ENCODE data around the gene MYDGF.

Gene MYDGF

GRCh38 chr19:4641132-4641531, 29.0 kb downstream of the MYDGF start:
- no peak for DNase-seq (ENCODE audit: low read depth)

GRCh38 chr19:4640247-4641000, 29.7 kb downstream of the MYDGF start:
- DNase-seq (ENCODE audit: low read depth) = no peak

GRCh38 chr19:4639531-4640246, 30.5 kb downstream of the MYDGF start:
- no peak for DNase-seq (ENCODE audit: low read depth)

GRCh38 chr19:4638828-4639530, 31.2 kb downstream of the MYDGF start, which contains the start of gene TNFAIP8L1:
Gene TNFAIP8L1, plus strand, starts transcription at chr19:4639516. Its CDS starts 12,354 bp downstream, at chr19:4651870.
- peak; percentile 85 for DNase-seq (ENCODE audit: low read depth)

- no peak for DNase-seq (ENCODE audit: low read depth)
Observed at GRCh38 chr19:4638317-4638716, 31.8 kb downstream of the MYDGF start.

- no peak for DNase-seq (ENCODE audit: low read depth)
Observed at GRCh38 chr19:4636761-4637160, 33.4 kb downstream of the MYDGF start.

GRCh38 chr19:4636151-4636717, 33.9 kb downstream of the MYDGF start:
- no peak for DNase-seq (ENCODE audit: low read depth)

- DNase-seq (ENCODE audit: low read depth) = no peak
Observed at GRCh38 chr19:4635754-4636116, 34.4 kb downstream of the MYDGF start.

- DNase-seq (ENCODE audit: low read depth) = peak; percentile 41
Observed at GRCh38 chr19:4633140-4633967, 36.8 kb downstream of the MYDGF start.

- no peak for DNase-seq (ENCODE audit: low read depth)
Observed at GRCh38 chr19:4624733-4625362, 45.3 kb downstream of the MYDGF start.

GRCh38 chr19:4624301-4624700, 45.8 kb downstream of the MYDGF start:
- no peak for DNase-seq (ENCODE audit: low read depth)

GRCh38 chr19:4622695-4623421, 47.3 kb downstream of the MYDGF start:
- no peak for DNase-seq (ENCODE audit: low read depth)

- no peak for DNase-seq (ENCODE audit: low read depth)
Observed at GRCh38 chr19:4620675-4621074, 49.5 kb downstream of the MYDGF start.

- DNase-seq (ENCODE audit: low read depth) = no peak
Observed at GRCh38 chr19:4619668-4620294, 50.4 kb downstream of the MYDGF start.

- DNase-seq (ENCODE audit: low read depth) = no peak
Observed at GRCh38 chr19:4618019-4618418, 52.1 kb downstream of the MYDGF start.

GRCh38 chr19:4613254-4613751, 56.8 kb downstream of the MYDGF start:
- no peak for DNase-seq (ENCODE audit: low read depth)

- DNase-seq (ENCODE audit: low read depth) = no peak
Observed at GRCh38 chr19:4609878-4610511, 60.1 kb downstream of the MYDGF start.
